Pancreas (tissue), 10 donors: Measurements from ENCODE around the gene MCAT. TPM values are rescaled to one million over a fixed set of nuclear protein-coding genes. Genes with fewer than 3 reads are reported as not detected.

Experiments used
- ATAC-seq, 4 donors: fragments of 200-7000 bp; cut with Tn5 transposase; one replicate each; pipeline versions ENCODE4 v1.8.0 to v1.9.1; 2020; ENCODE audit warnings: mild to moderate bottlenecking in 4 of 4, moderate library complexity in 4 of 4
- DNase-seq, 6 donors: peaks; one replicate each; pipeline ENCODE4 v3.0.0-alpha.2; 2020
- FAIRE-seq: peaks from 2 replicates; lab custom pipeline; 2012; peaks lifted over from hg19 to GRCh38; lab: Jason Lieb, UNC
- H3K27ac ChIP-seq, 4 donors: fragments of 200-600 bp; sonication (generic); 1 replicate in 3 of 4; 2 replicates in 1 of 4; pipeline versions ENCODE4 v1.5.0 to v1.8.0; 2020
- H3K27me3 ChIP-seq, 4 donors: fragments of 200-600 bp; one replicate each; pipeline ENCODE4 v1.8.0; 2021
- H3K36me3 ChIP-seq, 3 donors: fragments of 200-600 bp; sonication (generic) in 1 of 3; one replicate each; pipeline versions ENCODE4 v1.5.0 to v1.8.0; 2020 to 2021
- H3K4me1 ChIP-seq, 3 donors: fragments of 200-600 bp; one replicate each; pipeline ENCODE4 v1.8.0; 2021
- H3K4me3 ChIP-seq, 4 donors: fragments of 200-600 bp; sonication (generic) in 2 of 4; one replicate each; pipeline versions ENCODE4 v1.5.0 to v1.8.0; 2020 to 2021
- H3K9me3 ChIP-seq, 4 donors: fragments of 200-600 bp; one replicate each; pipeline ENCODE4 v1.8.0; 2021
- CTCF ChIP-seq, 4 donors: fragments of 200-600 bp; sonication (generic) in 3 of 4; IDR thresholded peaks; one replicate each; pipeline versions ENCODE4 v1.5.0 to v1.8.0; 2021; ENCODE audit warnings: antibody characterized with exemption in 4 of 4
- WGBS, 2 donors: extraction: QIAGEN DNeasy Blood & Tissue Kit; methylation state at CpG; one replicate each; pipeline ENCODE4 v1.1.7; 2013; 5-methylcytosine and 5-hydroxymethylcytosine counted together
- intact Hi-C, 3 donors: fragments of 100-400 bp; cut with DNase I; formaldehyde crosslinking; loops; one replicate each; pipeline versions ENCODE4 v1.11.1 to v1.14.2; 2022
- polyA plus RNA-seq, 2 donors: library from polyadenylated mRNA; stranded (reverse); fragments of 200-250 nt; gene quantifications; one replicate each; pipeline ENCODE4 v1.2.3, GENCODE V29; 2013
- total RNA-seq, 6 donors: library from RNA; stranded (reverse); fragmentation: NEBNext Ultra II Directional in 4 of 6; extraction: Animal tissue kit (Norgen Biotek cat#: 25700) in 4 of 6; gene quantifications; one replicate each; pipeline versions ENCODE4 v1.2.1 to v1.2.4, GENCODE V29; 2021 to 2023
- donor health status: healthy with polysubstance abuse.
- donor health status: DM: no; HTN: no; CAD: no; lungs with moderate emphysema.
- donor health status: DM: no; HTN: no; CAD: no.
- donor health status: control.
- donor health status: control.
- donor health status: Bipolar disorder and iron deficiency.
- donor health status: DM: yes; HTN: yes; CAD: no.
- donor health status: DM: no; HTN: no; CAD: no.
- donor health status: DM: no; HTN: no; CAD: no.
- donor health status: DM: yes; HTN: yes; CAD: no.

Gene MCAT
- total and polyA plus RNA-seq, 8 donors = 7.0 to 14.1 (median 10.7) TPM

- intact Hi-C loops = no loop called here
- Histone ChIP-seq H3K27ac (peak overlapping the region; percentile 44 to 86 (median 62)), H3K9me3 (no peaks in the 10 kb centered on the region), H3K36me3 (no peaks in the 10 kb centered on the region), H3K4me1 (peaks cover 0 to 3% (median 0%) of the 10 kb centered on the region in 3 donors), H3K27me3 (no peaks in the 10 kb centered on the region), H3K4me3 (peak overlapping the region; percentile 68 to 95 (median 82))
- DNase-seq (peak; percentile 73 to 94 (median 80)), FAIRE-seq (no peak), ATAC-seq (peak; percentile 82 to 87 (median 84))
- 4 to 9% methylated on average over 22 of the region's 22 CpGs for WGBS, 2 donors
- TF ChIP-seq CTCF (IDR thresholded peaks at IDR 0.05) = no peak
Measured at GRCh38 chr22:43152357-43153071, 9.3 kb upstream of the MCAT start.

GRCh38 chr22:43152003-43152356 lies 8.8 kb upstream of the MCAT start:
- peak in 2 of 4 donors; percentile 2 to 3 for ATAC-seq
- TF ChIP-seq CTCF (IDR thresholded peaks at IDR 0.05) = no peak
- DNase-seq = peak in 1 of 6 donors; percentile 36
- Histone ChIP-seq H3K27ac (peak overlapping the region; percentile 44 to 86 (median 62)), H3K27me3 (no peaks in the 10 kb centered on the region), H3K4me3 (peak overlapping the region; percentile 68 to 95 (median 82)), H3K36me3 (no peaks in the 10 kb centered on the region), H3K9me3 (no peaks in the 10 kb centered on the region), H3K4me1 (peaks cover 0 to 3% (median 0%) of the 10 kb centered on the region in 3 donors)
- no peak for FAIRE-seq
- WGBS, 2 donors = 7 to 9% methylated on average over 18 of the region's 18 CpGs
- intact Hi-C loops = no loop called here

- intact Hi-C loops = no loop called here
- H3K27me3 ChIP-seq = no peaks in the 10 kb centered on the region
- H3K9me3 ChIP-seq = no peaks in the 10 kb centered on the region
- no peaks in the 10 kb centered on the region for H3K36me3 ChIP-seq
- H3K4me1 ChIP-seq = peaks cover 0 to 3% (median 0%) of the 10 kb centered on the region in 3 donors
- no peak for TF ChIP-seq CTCF (IDR thresholded peaks at IDR 0.05)
- ATAC-seq (peak; percentile 85 to 91 (median 87)), FAIRE-seq (no peak), DNase-seq (peak; percentile 66 to 92 (median 83))
- 0 to 1% methylated on average over 54 to 75 of the region's 75 CpGs for WGBS, 2 donors
- H3K27ac ChIP-seq = peak within 1 kb of the TSS; percentile 44 to 86 (median 62)
- H3K4me3 ChIP-seq = peak within 1 kb of the TSS; percentile 68 to 95 (median 82)
Measured at GRCh38 chr22:43151251-43152002, 8.2 kb upstream of the MCAT start, which contains the start of gene TSPO. Gene TSPO (plus strand): TSS chr22:43151559. CDS start chr22:43159239, 7,680 bp downstream.

GRCh38 chr22:43150731-43151206 lies 7.6 kb upstream of the MCAT start:
- Histone ChIP-seq H3K4me1 (peaks cover 0 to 3% (median 0%) of the 10 kb centered on the region in 3 donors), H3K4me3 (peak overlapping the region; percentile 68 to 95 (median 82))
- DNase-seq = peak in 1 of 6 donors; percentile 77

More at GRCh38 chr22:43150731-43151206, 7.6 kb upstream of the MCAT start:
- intact Hi-C loops = no loop called here
- WGBS, 2 donors = 72 to 75% methylated on average over 15 of the region's 15 CpGs
- H3K27ac ChIP-seq = peak overlapping the region in 2 of 4 donors; percentile 79 to 86
- no peaks in the 10 kb centered on the region for H3K27me3 ChIP-seq
- no peaks in the 10 kb centered on the region for H3K36me3 ChIP-seq
- no peak for FAIRE-seq
- TF ChIP-seq CTCF (IDR thresholded peaks at IDR 0.05) = no peak
- H3K9me3 ChIP-seq = no peaks in the 10 kb centered on the region
- ATAC-seq = no peak
